ENCODE measurements around the gene TASP1.
"Not testable (repeated sequence)": the region's sequence is repeated elsewhere in the genome, so short reads cannot be mapped to it uniquely, and the experiment has no call there.

Gene TASP1

DNA sequence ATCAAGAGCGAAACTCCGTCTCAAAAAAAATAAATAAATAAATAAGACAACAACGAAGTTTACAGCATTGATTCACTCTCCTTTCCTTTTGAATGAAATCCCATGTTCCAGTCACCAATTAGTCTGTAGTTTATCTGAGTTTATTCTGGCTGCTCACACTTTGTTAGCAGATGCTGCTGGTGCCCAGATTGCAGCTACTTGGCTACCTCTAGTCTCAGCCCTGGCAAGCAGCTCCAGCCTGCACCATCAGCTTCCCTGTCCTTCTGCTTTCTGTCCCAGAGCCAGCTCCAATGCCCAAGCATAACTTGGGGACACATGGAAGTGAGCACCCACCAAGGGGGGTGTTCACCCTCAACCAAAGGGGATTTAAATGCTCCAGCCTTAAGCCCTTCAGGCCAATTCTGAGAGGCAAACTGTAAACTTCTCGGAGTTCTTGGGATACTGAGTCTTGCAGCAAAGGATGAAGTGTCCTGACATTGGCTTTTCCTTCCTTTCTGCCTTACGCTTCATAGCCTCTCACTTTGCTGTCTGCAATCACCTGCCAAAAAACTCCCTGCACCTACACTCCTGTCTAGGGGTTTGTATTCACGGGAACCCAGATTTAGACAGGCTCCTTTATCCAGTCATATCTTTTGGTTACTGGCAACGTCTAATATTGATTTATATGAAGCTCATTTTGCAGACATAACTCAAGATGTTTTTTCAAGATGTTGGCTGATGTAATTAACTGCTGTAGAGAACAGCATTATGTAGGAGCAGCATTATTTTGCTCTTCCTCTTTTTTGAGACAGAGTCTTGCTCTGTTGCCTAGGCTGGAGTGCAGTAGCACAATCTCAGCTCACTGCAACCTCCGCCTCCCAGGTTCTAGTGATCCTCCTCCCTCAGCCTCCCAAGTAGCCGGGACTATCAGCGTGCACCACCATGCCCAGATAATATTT is 9.8 kb upstream of the TASP1 start:
- no peak for DNase-seq

DNA sequence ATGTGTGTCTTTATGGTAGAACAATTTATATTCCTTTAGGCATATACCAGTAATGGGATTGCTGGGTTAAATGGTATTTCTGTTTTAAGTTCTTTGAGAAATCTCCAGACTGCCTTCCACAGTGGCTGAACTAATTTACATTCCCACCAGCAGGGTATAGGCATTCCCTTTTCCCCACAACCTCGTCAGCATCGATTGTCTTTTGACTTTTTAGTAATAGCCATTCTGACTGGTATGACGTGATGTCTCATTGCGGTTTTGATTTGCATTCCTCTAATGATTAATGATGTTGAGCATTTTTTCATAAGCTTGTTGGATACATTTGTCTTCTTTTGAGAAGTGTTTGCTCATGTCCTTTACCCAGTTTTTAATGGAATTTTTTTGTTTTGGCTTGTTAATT is 5.3 kb upstream of the TASP1 start:
- no peak for DNase-seq

DNA sequence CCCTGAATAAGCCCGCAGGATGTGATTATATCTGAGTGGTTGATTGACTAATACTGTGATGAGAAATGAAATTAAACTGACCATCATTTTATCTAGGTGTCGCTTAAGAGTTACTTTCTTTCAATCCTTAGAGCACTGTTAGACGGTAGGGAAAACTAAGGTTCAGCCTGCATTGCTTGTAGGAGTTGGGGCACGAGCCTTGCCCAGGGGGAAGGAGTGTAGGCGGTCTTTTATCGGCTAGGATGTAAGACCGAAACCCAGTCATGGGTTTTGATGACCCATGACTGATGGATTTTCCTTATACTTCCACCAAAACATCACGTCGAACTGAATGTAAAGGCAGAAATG is 392 bp upstream of the TASP1 start:
- no peak for DNase-seq

DNA sequence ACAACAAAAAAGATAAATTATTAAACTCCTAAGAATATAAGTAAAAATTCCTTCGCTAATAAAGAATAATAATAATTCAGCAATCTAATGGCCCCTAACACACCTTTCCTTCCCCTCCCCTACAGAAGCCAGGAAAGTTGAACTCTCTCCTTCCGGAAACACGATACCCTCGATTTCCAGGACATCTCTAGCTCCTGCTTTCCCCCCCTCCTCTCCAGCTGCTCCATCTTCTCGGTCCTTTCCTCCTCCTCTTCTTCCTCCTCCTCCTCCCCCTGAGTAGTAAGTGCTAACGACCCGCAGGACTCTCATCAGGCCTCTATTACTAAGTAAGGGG is 603 bp downstream of the TASP1 start:
- DNase-seq: no peak

DNA sequence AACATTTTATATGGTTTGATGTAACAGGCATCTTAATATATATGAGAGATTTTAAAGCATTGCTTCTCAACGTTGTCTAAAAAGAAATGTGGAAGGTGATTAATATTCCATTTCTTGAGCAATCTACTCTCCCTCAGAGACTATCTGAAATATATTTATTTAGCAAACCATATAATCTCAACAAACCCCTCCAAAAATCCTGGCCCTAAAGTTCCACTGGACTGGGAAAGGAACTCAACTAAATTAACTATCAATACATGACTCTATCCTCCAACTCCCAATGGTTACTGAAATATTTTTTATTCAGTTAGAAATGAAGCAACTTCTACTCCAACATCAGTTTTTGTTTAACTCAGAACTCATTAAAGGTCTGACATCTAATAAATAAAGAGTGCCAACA is 6.3 kb downstream of the TASP1 start:
- no peak for DNase-seq

DNA sequence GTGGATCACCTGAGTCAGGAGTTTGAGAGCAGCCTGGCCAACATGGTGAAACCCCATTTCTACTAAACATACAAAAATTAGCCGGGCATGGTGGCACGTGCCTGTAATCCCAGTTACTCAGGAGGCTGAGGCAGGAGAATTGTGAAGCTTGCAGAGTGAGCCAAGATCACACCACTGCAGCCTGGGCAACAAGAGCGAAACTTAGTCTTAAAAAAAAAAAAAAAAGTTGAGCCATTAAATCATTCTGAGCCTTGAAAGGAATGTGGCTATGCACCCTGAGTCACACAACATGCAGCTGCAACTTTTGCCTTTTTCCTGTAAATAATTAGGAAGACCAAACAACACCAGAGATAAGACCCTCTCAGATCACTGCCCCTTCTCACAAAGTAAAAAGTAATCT is 11.2 kb downstream of the TASP1 start:
- DNase-seq: not testable (repeated sequence)

DNA sequence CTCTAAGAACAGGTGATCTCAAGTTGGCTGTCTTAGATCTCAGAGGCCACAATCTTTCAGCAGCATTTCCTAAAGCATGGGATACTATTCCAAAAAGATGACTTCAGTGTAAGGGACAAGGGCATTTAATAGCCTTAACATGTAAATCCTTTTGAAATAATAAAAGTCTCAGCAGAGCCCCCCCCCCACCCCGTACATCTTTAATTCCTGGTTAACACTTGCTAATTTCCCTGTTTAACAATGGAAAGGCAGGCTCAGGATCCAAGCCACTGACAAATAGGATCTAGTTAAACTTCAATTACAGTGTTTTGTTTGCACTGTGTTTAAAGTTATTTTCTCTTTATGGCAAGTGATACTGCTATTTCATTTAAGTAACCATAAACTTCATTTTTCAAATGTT is 12.0 kb downstream of the TASP1 start:
- no peak for DNase-seq

DNA sequence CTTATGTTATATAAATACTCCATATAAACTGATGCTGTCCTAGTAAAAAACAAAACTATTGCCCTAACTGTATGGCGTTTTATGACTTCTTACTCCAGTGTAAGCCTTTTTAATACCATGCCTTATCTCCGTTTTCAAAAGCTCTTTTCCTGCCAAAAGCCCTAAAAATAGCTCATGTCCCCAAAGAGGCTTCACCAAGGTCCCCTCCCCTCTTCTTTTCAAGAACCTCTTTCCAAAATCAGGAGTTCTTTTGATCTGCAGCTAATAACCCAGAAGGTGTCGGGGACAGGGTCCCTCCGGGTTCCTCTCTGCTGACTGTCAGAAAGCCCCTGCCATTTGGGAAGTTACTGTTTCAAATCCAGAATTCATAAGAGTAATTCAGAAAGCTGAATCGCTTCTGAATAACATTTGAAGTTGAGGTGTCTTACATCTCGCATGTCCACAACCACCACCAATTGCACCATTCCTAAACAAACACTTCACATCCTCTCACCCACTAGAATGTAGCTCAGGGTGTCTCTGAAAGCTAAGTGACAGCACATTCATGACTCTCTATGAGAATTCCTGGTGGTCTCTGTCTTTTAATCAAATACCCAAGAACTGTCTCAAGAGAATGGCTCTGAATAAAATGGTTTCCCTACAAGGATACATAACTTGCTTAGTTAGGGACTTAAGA is 13.3 kb downstream of the TASP1 start:
- no peak for DNase-seq

DNA sequence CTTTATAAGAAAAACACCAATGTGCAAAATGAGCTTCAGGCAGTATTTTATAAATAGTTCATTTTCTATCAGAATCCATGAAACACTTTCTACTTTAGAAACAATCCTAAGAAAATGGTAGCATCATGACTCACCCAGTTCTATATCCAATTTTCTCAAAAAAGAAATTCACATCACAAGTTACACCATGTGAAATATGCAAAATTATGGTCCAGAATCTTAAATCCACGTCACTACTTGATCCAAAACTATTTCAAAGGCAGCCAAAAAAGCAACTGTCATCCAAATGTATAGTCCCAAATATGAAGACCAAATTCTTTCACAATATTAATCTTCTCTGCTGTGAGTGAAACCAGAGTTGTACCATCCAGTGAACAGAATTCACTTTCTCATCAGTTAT is 19.3 kb downstream of the TASP1 start:
- not testable (repeated sequence) for DNase-seq

DNA sequence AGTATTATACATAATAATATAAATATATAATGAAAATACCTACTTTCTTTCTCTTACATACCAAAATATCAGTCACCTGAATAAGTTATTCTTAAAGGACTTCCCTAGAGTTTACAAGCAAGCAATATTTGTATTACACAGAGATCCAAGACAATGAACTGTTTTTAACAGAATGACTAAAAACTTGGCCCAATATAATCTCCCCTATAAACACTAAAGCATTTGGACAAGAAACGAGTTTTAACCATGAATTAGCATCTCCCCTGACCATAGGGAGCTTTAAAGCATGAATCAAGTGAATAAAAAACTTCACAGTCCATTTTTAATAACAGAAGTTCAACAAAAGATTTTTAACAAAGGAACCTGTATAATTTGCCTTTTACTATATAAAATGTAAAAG is 20.3 kb downstream of the TASP1 start:
- DNase-seq: not testable (repeated sequence)

DNA sequence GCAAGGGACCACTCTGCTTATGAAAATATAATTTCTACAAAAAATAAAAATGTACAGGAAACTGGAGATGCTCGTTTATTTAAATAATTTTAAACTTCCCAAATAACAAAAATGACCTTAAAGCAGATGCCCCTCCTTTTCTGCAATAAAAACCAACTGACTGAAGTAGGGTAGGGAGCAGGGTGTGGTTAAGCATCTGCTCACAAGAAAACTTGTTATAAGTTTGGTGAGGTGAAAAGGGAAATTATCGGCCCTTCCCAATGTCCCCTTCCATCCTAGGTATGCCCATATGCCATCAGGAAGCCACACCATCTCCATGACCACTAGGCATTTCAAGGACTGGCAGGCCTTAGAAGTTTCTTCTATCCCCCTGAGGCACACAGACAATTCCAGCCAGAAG is 21.1 kb downstream of the TASP1 start:
- not testable (repeated sequence) for DNase-seq

DNA sequence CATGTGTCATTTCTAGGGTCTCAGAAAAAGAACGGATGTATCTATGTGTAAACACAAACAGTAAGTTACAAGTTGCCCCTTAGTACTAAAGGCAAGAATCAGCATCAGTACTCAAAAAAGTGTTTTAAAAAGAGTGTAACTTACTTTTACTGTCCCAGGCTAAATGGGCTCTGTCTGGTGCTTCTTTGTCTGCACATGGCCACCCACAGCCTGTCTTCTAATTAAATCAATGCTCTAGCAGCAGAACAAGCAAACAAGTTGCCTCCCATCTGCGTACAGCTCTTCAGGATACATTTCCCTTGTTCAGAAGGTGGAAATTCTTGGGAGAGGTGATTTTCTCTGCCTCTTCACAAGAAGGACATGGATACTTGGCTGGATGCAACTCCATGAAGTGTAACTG is 22.0 kb downstream of the TASP1 start:
- DNase-seq: not testable (repeated sequence)

DNA sequence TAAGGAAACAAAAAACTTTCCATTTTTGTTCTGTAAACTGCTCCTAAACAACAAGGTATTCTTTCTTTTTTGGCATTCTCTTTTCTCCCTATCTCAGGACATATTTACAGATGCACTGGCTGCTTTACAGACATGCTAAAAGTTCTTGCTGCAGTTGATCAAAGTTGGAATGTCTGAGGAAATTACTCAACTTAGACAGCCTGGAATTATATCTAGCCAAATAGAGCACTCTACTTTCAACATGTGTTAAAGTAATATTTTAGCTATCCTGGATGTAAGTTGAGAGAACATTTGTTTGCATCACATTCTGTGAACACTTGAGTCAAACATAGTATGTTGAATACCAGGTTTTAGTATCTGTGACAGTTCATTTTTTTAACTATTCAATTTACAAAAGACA is 24.8 kb downstream of the TASP1 start:
- DNase-seq: no peak

DNA sequence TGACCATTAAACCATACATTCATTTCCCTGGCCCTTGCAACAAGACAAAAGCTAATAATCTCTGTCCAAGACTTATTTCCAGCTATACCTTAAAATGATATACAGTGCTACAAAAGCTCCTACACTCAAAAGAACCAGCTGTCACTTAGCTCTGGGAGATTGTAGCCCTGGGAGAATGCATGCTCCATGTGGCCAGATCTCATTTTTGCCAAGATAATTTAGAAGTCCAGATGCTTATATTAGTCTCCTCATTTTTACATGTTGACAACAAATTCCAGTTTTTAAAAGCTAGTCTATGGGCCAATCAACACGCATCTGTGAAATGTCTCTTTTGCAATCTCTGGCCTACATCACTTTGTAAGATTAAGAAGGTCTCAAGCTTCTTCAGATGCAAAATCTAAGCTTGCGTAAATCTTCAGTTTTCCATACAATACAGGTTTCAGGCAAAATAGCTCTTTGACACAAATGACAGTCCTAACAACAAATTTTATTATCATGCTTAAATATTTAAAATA is 27.1 kb downstream of the TASP1 start:
- no peak for DNase-seq

DNA sequence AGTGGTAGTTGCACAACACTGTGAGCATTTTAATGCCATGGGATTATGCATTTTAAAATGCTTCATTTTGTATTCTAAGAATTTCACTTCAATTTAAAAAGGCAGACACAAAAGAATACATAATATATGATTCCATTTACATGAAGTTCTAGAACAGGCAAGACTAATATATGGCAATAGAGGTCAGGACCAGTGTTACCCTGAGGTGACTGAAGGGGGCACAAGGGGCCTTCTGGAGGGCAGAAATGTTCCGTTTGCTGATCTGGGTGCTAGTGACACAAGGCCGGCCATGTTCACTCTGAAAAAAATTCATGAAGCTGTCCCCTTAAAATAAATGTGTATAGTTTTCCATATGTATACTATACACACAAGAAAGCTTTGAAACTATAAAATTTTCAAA is 28.5 kb downstream of the TASP1 start:
- no peak for DNase-seq

DNA sequence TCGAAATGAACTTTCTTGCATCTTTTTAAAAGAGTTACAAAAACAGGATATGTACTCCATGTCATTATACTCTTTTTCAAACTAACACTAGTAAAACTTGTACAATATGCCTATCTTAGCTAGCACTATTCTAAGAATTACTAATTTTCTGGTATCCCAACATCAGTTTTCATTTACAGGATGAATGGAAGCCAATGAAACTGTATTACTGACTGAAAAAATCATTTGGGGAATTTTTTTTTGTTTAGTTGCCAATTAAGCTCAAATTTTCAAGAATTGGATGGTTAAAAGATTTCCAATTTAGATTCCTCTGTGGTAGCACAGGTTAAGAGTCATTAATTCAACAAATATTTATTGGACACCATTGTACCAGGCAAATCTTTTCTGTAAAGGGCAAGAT is 30.7 kb downstream of the TASP1 start:
- no peak for DNase-seq

DNA sequence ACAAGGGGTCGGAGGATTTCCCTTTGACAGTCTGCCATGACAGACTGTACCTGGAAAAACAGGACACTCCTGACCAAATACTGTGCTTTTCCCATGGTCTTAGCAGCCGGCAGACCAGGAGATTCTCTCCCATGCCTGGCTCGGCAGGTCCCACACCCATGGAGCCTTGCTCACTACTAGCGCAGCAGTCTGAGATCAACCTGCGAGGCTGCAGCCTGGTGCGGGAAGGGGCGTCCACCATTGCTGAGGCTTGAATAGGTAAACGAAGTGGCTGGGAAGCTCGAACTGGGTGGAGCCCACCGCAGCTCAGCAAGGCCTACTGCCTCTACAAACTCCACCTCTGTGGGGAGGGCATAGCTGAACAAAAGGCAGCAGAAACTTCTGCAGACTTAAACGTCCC is 45.3 kb downstream of the TASP1 start:
- not testable (repeated sequence) for DNase-seq

DNA sequence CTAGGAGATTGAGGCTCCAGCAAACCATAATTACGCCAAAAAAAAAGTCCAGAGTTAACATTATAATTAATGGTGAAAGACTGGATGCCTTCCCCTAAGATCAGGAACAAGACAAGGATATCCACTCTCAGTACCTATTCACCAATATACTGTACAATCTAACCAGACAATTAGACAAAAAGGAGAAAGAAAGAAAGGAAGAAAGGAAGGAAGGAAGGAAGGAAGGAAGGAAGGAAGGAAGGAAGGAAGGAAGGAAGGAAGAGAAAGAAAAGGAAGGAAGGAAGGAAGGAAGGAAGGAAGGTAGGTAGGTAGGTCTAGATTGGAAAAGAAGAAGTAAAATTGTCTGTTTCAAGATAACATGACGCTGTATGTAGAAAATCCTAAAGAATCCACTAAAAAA is 50.7 kb downstream of the TASP1 start:
- no peak for DNase-seq

DNA sequence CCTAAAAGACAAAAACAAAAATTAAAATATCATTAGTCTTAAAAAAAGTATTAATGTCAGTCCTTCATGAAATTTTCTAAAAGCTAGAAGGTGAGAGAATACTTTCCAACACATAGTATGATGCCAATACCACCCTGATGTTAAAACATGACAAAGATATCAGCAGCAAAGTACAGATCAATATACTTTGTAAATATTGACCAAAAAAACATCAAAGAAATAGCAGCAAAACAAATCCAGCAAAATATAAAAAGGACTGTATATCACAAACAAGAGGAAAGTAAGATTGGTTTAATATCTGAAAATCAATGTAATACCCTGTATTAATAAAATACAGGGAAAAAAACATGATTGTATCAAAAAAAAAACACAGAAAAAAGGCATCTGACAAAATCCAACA is 51.4 kb downstream of the TASP1 start:
- DNase-seq: no peak

DNA sequence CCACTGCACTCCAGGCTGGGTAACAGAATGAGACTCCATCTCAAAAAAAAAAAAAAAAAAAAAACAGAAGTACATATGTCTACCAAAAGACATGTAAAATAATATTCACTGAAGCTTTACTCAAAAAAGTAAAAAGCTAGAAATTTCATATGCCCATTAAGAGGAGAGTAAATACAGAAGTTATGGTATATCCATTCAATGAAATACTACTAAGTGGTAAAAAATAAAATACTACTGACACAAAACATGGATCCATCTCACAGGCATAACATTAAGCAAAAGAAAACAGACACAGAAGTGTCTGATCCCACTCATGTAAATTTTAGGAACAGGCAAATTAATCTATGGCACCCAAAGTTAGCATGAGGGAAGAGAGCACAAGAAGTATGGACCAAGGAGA is 52.6 kb downstream of the TASP1 start:
- DNase-seq: no peak

DNA sequence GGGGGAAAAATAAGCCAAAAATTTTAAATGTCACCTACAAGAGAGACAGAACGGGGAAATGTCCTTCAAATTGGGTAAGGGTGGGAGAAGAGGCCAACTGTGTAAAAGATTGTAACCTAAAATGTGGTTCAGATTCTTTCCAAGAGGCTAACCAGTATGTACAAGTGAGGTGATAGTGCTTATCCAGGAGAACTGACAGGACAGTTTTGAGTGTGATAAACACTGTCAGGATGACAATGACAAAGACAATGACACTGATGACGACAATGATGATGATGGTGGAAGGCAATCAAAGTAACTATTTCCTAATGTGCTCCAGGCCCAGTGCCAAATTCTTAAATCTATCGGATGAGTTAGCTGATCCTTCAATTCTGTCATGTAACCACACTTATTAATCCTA is 57.3 kb downstream of the TASP1 start:
- DNase-seq: no peak

DNA sequence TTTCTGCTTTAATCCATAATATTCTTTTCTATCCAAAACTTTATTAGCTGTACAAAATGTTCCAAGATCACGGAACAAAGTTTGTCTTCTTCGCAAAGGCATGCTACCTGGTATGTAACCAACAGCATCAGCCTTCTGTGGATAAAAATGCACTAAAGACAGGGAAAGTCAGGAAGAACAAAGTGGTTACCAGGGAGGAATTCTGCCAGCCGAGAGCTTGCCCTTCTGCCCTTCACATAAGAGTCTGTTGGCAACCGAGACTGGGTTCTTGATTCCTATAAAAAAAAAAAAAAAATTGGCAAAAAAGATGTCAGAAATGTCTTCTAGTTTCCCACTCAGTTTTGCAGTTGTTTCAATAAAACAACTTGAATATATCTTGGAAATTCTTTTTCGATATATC is 58.0 kb downstream of the TASP1 start:
- DNase-seq: no peak

DNA sequence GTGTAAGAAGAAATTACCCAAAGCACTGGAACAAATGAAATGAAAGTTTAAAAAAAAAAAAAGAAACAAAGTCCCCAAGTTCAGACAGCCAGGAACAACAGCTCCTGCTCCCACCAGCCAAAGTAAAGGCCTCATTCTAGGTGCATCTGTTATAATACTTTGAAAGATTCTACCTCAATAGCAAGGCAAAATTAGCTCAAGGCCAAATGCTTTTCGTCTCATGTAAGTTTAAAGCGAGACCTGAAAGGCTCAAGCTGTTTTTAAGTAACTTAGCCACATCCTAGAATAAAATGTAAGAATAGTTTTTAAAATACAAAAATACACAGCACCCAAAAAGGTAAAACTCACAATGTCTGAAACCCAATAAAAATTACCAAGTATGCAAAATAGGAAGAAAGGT is 64.7 kb downstream of the TASP1 start:
- DNase-seq: no peak

DNA sequence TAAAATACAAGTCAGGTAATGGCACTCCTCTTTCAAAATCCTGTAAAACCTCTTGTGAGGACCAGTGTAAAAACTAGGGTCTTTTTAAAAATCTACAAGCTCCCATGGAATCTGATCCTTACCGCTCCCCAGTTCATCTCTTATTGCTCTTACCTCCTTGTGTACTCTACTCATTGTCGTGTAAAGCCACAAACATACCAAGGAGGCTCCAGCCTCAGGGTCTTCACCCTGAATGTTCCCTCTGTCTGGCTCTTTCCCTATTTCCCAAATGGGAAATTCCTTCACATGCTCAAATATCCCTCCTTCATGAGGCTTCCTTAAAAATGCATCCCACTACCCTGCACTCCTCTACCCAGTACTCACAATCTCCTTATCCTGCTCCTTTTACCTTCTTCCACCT is 67.1 kb downstream of the TASP1 start:
- no peak for DNase-seq

DNA sequence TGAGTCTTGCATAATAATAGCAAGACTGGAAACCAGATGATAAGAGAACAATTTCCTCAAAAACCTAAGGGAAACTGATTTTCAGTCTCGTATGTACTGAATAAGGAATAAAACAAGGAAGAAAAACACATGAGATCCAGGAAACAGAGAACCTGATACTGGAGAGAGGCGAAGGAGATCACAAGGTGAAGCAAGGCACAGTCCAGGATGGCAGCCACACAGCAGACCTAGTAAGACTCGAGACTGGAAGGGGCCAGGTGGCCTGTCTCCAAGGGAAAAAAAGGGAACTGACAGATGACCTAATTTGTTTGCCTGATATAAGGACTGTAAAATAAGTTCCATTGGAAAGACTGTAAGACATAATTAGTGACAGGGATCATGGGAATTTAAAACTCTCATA is 71.1 kb downstream of the TASP1 start:
- DNase-seq: no peak
